ENCODE measurements around the gene PMAIP1.
"Not testable (repeated sequence)": the region's sequence is repeated elsewhere in the genome, so short reads cannot be mapped to it uniquely, and the experiment has no call there.

Gene PMAIP1

DNA sequence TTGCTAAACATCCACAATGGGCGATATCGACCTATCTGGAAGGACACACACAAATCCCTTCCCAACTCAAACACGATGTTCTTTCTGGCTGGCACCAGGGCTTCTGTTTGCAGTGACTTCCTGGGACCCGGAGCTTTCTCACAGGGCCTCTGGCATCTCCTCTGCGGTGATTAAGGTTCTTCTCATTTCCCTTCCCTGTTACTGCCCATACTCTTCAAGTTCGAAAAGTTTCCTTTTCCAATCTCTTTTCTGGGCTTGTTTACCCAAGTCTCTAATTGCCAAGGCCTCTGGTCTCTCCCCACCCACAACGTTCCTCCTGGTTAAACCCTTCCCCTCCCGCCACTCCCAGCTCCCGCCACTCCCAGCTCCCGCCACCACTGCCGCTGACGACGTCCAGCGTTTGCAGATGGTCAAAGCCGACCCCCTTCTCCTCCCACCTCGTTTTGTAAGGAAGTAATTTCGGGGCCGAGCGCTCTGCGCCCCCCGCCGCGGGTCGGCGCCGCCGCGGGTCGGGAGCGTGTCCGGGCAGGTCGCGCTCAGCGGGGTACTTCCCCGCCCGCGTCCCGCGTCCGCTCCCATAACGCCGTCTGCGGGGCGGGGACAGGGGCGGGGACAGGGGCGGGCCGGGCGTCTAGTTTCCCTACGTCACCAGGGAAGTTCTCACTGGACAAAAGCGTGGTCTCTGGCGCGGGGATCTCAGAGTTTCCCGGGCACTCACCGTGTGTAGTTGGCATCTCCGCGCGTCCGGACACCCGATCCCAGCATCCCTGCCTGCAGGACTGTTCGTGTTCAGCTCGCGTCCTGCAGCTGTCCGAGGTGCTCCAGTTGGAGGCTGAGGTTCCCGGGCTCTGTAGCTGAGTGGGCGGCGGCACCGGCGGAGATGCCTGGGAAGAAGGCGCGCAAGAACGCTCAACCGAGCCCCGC, at the start of gene PMAIP1:
TSS of gene PMAIP1 (plus strand) at position 699 of the 924 bp plus-strand sequence. CDS start at position 881, 182 bp downstream.
- DNase-seq = peak; percentile 68

DNA sequence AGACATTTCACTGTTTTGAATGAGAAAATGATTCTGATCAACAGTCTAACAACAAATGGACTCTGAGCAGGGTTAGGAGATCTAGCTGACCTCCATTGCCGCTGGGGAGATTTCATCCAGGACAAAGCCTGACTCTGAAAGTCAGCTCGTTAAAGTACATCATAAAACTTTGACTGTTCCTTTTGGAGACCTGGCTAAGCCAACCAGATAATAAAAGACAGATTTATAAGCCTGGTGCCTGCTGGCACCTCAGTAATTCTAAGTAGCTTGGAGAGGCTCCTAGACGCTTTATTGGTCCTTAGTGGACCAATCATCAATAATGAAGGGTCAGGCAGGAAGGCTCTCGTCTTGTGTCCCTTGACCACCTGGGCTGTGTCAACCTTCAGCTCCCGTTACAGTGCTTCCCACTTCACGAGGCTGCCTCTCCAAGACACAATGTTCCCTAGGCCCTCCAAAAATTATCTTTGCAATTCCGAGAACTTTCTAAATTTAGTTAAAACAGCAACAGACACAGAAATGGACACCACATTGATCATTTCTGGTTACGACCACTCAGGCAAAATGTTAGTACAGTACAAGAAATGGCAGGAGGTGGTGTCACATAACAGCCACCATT, 47.9 kb upstream of the PMAIP1 start:
- no peak for DNase-seq

DNA sequence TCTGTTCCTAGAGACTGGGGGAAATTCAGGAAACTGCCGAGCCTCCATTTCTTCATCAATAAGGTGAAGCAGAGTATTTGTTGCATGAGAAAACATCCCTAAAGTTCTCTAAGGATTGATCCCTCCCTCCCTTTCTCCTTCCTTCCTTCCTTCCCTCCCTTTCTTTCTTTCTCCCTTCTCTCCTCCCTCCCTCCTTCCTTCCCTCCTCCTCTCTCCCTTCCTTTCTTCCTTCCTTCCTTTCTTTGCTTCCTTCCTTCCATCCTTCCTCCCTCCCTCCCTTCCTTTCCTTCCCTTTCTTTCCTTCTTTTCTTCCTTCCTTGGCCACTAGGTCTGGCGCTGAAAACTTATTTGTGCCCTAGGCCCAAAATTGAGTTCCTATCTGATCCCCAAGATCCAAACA, 47.2 kb upstream of the PMAIP1 start:
- no peak for DNase-seq

DNA sequence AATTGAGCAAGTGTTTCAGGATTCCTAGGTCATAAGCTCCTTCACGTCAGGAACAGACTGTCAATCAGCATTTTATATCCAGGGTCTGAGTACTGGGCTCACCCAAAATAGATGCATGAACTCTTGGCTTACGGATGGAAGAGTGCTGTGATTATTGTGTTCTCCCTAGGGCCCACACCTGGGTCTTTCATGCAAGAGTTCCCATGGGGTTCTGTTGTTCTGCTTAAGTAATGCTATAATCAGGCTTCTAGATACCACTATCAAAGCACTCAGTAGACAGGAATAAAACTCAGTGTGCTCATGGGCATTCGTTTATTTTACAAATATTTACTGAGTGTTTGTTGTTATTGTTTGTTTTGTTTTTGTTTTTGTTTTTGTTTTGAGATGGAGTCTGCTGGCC, 46.4 kb upstream of the PMAIP1 start:
- no peak for DNase-seq

DNA sequence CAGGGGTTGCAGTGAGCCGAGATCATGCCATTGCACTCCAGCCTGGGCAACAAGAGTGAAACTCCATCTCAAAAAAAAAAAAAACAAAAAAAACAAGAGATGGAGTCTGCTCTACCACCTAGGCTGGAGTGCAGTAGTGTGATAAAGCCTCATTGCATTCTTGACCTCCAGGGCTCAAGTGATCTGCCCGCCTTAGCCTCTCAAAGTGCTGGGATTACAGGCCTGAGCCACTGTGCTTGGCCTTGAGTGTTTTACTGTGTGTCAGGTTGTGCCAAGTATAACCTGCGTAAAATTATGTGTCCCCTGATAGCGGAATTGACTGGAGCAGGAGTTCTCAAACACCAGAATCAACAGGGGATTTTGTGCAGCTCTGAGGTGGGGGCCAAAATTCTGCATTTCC, 45.8 kb upstream of the PMAIP1 start:
- not testable (repeated sequence) for DNase-seq

DNA sequence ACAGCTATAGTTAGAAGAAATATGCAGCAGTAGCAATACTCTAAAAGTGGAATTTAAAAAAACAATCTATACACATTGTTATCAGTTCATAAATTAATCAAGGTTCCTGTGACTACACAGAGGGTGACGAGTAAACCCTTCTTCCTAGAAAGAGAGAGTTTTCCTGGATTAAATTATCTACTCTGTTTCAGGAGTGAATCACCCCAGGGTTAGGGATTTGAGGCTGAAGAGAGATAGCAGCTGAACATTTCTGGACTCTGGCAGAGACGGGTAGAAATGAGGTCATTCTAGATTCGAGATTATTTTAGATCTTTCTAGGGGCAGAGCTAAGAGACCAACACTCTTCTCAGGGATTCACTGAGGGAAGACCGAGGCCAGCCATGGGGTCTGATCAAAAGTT, 38.8 kb upstream of the PMAIP1 start:
- no peak for DNase-seq

DNA sequence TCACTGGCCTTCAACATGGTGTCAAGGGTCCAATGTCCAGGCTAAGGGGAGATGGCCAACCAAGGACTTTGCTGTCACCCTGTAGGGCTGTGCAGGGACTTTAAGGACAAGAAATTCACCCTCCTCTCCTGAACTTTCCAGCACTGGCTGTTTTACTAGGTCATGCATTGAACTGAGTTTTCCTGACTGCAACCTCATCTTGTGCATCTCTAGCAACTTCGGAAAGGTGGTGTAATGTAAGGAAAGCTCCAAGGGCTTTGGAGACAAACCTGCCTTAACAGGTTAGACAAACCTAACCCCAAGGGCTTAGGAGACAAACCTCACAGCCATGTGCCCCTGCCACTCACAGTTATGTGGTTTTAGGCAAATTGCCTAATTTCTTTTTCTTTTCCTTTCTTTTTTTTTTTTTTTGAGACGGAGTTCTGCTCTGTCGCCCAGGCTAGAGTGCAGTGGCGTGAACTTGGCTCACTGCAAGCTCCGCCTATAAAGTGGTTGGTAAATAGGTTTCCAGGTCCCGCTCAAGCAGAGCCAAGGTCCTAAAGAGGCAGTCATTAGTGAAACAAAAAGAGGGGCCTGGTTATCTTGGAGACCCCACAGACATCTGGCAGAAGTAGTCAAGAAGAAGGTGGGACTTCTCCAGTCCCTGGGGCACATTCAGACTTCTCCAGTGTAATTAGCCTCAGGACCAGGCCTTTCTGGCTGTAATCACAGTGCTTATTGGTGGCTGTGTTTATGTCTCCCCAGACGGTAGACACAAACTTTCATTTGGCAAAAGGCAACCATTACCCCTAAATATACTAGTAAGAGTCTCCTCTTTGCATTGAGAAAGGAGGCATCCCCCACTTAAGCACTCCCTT, 37.6 kb upstream of the PMAIP1 start:
- DNase-seq = no peak

DNA sequence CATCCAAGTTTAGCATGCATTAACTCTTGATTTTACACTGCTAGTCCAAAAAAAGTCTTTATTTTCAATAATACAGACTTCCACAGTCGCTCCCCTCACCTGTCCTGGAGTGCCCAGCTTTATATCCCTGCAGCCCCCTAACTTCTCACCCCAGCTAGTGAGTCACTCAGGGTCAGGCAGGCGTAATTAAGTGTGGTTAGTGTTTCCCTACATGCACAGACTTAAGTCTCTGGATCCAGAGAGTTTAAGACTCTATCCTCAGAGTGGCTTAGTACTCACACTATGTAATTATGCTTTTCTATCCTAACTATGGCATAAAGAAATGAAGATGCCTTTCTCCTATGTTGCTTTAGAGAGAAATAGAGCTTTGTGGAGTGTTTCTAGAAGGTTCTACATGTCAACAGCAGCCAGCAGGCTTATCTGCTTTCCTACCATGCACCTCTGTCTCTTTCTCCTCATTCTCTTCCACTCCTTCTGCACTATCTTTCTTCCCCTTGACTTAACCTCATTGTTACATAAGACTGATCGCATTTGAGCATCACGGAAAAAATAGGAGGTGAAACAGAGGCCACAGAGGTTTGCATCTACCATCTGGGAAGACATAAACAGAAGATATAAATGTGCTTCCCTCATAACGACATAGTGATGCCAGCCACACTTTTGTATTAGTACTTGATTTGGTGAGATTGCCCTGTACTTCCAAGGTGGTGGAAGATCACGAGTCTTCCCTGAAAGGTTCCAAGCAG, 34.4 kb upstream of the PMAIP1 start:
- DNase-seq = no peak

DNA sequence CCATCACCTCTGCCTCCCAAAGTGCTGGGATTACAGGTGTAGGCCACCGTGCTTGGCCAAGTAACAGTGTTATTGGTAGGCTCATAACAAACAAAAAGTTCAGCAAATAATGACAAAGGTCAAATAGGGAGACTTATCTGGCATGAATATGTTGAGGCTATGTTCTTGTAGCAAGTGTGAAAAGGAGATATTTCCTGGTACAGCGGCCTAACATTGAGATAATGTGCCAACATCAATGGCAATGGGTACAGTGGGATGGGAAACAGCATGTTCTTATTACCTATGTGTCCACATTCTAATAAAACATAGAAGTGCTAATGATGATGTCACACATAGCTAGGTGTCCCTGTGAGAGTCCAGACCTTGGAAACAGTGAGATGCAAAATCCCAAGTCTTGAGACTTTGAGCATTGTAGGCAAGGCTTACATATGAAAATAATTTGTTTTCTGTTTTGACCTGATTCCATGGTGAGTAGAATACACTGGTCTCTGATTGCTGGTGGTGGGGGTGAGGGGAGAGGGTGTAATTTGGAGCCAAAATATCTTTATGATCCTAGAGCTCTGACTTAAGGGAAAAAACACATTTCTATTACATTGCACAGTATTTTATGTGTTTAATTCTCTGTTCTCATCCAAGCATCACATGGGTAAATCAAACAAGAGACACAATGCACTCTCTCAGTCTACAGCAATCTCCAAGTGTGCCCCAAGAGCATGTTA, 33.1 kb upstream of the PMAIP1 start:
- DNase-seq = no peak

DNA sequence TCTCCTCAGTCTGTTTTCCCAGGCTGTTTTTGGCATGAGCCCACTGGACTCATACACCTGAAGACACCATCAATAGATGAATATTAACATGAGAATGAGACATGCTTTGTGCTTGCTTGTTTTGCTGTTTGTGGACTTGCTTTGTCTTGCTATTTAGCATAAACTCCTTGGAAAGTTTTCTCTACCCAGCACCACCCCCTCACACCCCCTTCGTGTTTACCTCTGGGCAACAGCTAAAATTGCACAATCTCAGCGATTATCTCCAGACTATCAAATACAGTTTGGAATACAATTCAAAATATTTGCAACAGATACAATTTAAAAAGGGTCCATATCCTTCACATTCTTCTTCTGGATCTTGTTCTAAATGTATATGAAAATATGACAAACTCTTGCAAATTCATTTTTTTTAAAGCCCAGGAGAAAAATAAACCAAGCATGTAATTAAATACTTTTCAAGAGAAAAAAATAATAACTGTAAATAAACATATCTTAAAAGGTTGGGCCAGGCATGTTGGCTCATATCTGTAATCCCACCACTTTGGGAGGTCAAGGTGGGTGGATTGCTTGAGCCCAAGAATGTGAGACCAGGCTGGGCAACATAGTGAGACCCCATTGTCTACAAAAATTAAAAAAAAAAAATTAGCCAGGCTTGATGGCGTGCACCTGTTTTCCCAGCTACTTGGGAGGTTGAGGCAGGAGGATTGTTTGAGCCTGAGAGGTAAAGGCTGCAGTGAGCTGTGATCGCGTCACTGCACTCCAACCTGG, 32.3 kb upstream of the PMAIP1 start:
- no peak for DNase-seq

DNA sequence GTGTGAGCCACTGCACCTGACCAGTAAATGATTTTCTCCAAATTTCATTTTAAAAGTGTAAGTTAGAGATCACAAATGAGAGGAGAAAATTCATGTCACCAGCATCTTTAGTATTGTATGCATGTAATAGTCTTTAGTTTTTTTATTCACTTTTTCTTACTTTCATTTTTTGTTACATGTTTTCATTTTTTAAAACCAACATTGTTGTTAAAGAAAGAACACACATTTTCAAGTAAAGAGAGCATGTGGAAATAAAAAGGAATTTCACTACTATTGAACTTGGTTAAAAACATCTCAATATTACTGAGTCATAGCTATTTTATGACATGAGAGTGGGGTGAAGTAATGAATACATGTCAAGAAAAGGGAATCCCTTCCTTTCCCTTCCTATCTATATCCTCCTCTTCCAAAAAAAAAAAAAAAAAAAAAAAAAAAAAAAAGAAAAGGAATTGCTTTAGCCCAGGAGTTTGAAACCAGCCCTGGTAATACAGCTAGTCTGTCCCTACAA, 29.1 kb upstream of the PMAIP1 start:
- no peak for DNase-seq

DNA sequence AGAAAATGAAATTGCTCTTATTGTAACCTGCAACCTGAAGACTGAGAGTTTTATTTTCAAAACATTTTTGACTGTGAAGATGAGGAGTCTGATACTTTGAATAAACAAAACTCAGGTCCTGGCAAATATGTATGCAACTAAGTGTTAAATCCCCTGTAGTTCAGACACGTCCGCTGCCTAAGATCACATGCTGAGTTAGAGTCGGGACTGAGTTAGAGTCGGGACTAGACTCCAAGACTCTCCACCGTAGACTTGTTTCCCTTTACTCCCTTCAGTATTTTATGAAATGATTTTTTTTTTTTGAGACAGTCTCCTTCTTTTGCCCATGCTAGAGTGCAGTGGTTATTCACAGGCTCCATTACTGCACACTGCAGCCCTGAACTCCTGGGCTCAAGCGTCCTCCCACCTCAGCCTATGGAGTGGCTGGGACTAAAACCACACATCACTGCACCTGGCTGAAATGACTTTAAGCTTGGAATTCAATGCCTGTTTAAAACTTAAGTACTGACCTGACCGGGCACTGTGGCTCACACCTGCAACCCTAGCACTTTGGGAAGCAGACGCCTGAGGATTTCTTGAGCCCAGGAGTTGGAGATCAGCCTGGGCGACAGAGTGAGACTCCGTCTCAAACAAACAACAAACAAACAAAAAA, 28.0 kb upstream of the PMAIP1 start:
- no peak for DNase-seq

DNA sequence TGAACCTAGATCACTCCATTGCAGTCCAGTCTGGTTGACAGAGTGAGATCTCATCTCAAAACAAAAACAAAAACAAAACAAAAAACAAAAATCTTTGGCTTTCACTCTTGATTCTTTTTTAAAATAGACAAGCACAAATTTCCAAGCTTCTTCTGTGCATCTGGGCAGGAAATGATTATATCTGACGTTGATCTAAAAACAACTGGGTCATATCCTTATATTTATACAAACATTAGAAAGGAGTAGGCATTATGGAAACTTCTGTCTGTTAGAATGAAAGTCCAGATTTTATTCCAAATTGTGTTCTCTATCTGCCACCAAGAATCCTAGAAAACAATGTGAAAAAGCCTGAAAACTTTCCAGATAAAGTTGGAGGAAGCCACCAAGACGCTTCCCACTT, 26.2 kb upstream of the PMAIP1 start:
- no peak for DNase-seq

DNA sequence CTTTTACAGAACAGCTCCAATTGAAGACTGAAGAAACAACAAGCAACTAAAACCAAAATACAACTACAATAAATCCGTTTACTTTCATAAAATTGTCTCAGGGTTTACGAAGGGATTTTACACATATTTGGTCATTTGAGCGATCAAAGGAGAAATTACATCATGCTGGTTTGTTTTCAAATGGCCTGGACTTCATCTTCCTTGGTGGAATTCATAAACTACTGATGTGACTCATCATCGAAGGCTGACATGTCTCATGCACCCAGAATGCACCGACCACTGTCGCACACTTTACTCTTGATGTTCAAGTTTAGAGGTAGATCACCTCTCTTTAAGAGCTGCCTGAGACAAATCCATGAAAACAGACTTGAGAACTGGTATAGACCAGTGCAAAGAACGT, 25.6 kb upstream of the PMAIP1 start:
- no peak for DNase-seq

DNA sequence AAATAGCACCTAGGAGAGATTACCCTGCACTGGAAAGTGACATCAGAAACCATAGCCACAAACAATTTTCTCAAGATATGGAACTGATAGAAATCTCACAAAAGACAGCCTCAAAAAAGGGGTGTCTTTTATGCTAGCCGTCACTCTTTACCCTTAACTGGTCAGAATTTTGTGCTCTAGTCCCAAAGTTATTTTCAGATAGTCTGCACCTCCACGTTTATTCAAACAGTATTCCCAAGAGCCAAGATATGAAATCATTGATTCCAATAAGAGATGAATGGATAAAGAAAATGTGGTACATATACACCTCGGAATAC, 23.5 kb upstream of the PMAIP1 start:
- no peak for DNase-seq

DNA sequence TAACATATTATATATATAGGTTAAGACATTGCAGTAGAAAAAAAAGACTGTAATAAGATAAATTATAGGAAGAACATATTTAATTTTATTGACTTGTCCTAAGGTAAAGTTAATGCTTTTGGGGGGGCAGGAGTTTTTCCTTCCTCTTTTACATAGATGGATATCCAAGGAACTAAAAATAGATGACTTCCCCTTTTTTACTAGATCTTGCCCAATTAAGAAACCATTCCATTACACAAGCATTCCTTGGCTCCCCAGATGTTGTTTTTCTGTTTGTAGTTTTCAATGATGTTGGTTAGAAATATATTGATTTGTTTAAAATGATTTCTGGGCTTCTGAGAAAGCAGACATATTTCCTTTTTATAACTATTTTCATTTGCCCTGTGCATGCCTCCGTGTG, 22.4 kb upstream of the PMAIP1 start:
- no peak for DNase-seq

DNA sequence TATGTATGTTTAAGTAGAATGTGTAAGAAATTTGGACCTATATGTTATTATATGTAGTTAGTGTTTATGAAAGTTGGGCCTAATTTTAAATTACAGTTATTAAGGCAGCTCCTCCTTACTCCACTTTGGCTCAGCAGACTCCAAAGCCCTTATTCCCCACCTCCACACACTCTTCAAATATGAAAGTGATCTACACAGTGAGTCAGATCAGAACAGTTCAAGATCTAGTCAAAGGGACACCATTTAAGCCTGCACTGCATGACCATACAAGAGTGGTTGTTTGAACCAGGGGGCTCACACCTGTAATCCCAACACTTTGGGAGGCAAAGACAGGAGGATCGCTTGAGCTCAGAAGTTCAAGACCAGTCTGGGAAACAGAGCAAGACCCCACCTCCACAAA, 21.2 kb upstream of the PMAIP1 start:
- DNase-seq = no peak

DNA sequence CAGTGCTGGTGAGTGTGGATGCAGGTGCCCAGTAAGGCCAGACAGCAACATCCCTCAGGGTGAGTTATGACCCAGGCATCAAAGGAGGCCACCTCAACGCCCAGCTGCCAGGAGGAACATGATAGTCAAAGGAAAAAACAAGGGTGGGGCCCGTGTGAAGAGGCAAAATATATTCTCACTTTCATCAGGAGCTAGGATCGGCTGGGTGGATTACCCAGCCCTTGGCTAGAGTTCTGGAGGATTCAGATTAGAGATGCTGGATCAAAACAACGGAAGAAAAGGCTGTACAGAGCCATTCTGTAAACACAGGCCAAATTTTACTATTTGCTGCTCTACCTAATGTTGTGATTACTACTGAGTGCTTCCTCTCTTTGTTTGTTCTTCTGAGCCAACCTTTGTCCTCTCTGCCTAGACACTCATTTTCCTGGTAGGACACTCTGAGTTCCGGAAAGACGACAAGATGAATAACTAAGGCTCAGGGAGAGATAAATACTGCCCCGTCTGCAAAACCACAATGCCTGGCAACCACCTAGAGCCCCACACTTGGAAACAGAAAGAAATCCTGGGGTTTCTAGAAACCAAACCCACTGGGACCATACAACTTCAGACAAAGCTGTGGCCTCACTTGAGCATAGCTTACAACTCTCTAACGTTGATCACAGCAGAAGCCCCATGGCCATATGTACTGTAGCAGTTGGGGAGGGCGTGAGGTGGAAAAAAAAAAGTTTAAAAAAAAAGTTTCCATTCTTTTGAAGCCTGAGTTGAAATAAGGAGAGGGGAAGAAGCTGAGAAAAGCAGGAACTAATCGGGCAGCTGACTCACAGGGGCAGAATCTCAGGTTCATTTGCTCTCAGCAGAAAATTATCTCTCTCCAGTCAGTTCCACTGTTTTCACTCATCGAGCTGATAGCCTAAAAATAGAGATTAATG, 17.8 kb upstream of the PMAIP1 start:
- DNase-seq = no peak

DNA sequence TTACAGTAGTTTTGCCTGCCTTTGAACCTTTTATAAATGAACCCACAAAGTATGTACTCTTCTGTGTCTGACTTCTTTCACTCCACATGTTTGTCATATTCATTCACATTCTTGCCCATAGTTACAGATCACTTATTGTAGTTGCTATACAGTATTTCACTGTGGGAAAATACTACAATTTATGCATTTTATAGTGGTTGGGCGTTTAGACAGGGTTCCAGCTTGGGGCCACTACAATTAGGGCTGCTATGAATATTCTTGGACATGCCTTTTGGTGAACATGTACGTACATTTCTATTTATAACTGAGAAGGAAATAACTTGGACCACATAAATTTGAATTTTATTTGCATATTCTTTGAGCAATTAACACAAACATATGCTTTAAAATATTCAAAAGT, 15.4 kb upstream of the PMAIP1 start:
- DNase-seq = no peak

Measured in NCI-H1694 (cell line).